Right lobe of liver (tissue), 4 donors: ENCODE measurements around the gene CAPN3.

Experiments used
- CTCF ChIP-seq, 4 donors: fragments of 200-600 bp in 3 of 4; fragments of 450-650 bp in 1 of 4; IDR thresholded peaks; one replicate each; pipeline versions ENCODE4 v1.5.1 to v1.8.0; 2016 to 2022; ENCODE audit warnings: antibody characterized with exemption in 4 of 4, mild to moderate bottlenecking in 2 of 4
- POLR2A ChIP-seq: fragments of 450-650 bp; IDR thresholded peaks from one replicate; pipeline ENCODE4 v1.6.1; 2017; ENCODE audit warnings: antibody characterized with exemption, mild to moderate bottlenecking
- donor health status: DM: no; HTN: no; CAD: no.
- donor health status: DM: no; HTN: no; CAD: no.
- donor health status: DM: no; HTN: yes; CAD: no.

- TF ChIP-seq CTCF (IDR thresholded peaks at IDR 0.05) (no peak), POLR2A (no peak)
Measured at GRCh38 chr15:42402455-42403205, 43.3 kb downstream of the CAPN3 start.
